GM12801 (cell line): Measurements from ENCODE around the gene PDE7B.

Source experiments
- TF ChIP-seq, protein P1 (sequence below): IDR thresholded peaks from one replicate; pipeline ENCODE4 v1.5.1; 2011; ENCODE audit warnings: control low read depth; ENCODE audit not compliant: insufficient read length; ENCODE audit errors: extremely low read depth

The PDE7B gene

DNA sequence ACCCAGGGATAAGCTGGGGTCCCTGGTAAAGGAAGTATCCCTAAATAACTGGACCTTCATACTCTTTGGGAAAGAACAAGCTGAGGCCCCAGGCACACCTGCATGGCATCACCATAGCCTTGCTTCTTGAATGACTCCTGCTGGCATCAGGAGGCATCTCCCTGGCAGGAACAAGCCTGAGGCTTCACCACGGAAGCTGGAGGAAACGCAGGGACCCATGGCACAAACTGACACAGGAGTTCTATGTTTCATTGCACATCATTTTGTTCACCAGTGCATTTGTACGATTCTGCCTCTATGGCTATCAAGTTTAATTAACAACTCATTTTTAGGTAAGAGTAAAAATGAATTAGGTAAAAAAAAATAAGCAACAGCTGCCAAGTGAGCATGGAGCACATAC, 619 bp upstream of the PDE7B start:
- TF ChIP-seq, protein P1, sequence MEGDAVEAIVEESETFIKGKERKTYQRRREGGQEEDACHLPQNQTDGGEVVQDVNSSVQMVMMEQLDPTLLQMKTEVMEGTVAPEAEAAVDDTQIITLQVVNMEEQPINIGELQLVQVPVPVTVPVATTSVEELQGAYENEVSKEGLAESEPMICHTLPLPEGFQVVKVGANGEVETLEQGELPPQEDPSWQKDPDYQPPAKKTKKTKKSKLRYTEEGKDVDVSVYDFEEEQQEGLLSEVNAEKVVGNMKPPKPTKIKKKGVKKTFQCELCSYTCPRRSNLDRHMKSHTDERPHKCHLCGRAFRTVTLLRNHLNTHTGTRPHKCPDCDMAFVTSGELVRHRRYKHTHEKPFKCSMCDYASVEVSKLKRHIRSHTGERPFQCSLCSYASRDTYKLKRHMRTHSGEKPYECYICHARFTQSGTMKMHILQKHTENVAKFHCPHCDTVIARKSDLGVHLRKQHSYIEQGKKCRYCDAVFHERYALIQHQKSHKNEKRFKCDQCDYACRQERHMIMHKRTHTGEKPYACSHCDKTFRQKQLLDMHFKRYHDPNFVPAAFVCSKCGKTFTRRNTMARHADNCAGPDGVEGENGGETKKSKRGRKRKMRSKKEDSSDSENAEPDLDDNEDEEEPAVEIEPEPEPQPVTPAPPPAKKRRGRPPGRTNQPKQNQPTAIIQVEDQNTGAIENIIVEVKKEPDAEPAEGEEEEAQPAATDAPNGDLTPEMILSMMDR, result no peak

DNA sequence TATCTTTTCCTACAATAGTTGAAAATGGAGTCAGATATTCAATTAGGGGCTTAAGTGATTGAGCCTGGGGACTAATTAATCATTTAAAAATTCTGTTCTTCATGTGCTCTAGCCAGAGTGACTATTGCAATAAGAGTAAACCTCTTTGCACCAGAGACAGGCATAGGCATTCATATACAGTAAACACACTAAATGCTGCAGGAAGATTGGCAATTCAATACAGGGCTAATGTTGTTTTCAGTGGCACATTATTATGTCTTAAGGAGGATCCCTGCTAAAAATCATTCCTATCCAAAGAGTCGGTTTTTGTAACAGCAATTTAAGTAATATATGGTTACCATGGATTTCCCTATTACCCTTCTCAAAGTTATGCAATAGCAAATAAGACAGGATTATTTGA, 1.2 kb downstream of the PDE7B start:
- TF ChIP-seq, protein P1, result no peak

DNA sequence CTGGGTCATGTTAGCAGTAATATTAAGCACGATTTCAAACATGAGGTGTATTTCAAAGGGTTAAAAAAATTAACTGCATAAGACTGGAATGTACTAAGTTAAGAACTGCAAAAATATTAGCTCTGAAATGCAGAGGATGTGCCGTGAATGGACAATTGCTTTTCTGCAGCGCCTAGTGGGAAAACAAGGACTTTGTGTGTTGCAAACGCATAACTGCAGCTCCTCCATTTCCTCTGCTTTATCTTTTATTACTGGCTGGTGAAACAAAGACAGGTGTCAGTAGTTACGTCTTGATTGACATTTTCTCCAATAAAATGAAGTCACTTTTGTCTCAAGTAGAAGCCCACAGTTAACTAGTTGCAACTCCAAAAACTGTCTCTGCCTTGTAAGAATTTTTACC, 1.7 kb downstream of the PDE7B start:
- TF ChIP-seq, protein P1, result no peak

DNA sequence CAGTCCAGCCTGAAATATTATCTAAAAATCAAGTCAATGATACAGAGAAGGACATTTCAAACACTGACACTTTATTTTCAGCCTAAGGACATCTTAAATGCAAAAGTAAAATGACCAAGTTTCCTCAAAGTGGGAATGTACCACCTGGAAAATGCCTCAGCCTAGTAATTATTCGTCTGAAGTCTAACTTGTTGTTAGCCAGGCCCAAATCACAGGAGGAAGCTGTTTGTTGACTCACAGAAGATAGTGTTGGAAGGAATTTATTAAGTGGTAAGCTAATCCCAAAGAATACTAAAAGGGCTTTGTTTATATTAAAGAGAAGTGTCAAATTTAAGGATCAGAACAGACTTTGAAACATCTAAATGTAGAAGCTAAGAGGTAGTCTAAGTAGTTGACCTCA, 2.5 kb downstream of the PDE7B start:
- TF ChIP-seq, protein P1, result no peak

DNA sequence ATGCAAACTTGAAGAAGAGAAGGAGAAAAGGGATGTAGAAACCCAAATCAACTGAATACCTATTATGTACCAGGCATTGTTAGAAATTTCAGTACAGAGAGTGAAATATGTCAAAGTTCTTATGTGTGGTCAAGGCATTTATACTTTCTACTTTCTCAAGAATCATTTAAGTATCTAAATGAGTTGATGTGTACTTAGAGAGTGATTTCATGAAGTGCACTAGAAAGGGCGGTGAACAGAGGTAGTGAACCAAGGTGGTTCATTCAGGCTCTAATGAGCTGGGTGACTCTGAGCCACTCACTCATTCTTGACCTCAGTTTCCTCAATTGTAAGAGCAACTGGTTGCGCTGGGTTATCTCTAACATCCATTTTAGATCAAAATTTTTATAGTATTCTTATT, 3.3 kb downstream of the PDE7B start:
- TF ChIP-seq, protein P1, result no peak

DNA sequence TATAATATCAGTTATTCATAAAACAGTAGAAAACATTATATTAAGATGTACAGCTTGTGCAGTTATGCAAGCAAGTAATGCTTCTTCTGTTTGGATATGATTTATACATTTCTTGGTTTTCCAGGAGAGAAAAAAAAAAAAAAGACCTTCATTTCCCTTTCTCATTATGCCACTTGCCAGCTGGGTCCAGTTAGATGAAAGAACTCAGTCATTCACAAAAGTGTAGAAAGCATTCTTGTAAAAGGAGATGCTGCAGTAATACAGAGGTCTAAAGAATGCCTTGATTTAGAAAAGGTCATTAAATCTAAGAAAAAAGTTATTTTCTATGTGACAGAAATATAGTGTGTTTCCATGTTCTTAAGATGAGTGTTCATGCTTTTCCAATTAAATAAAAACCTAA, 7.4 kb downstream of the PDE7B start:
- TF ChIP-seq, protein P1, result no peak

DNA sequence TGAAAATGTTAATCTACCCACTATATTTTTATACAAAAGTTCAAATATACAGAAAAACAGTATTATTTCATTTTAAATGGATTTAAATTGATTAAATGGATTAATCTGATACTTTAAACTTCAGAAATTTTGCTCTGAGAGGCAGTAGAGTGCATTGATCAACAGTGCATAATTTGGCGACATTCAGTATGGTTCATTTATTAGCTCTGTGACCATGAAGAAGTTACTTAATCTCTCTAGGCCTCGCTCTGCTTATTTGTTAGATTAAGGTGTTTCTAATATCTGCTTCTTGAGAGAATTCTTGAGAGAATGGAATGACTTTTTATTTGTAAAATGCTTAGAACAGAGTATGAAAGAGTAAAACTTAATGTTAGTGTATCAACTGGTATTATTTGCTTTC, 8.9 kb downstream of the PDE7B start:
- TF ChIP-seq, protein P1, result no peak

DNA sequence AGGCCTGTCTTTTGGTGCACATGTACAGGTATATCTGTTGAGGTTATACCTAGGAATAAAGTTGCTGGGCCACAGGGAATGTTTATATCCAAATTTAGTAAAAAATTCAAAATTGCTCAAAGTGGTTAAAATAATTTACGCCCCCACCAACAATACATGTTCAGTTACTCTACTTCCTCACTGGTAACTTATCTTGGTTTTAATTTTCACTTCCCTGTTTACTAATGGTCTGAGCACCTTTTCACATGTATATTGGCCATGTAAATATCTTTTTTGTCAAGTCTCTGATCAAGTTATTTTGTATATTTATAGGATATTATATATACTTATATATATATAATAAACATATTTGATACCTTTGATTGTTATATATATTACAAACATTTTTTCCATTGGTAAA, 9.7 kb downstream of the PDE7B start:
- TF ChIP-seq, protein P1, result no peak
